GM18951 (cell line): ENCODE measurements around the gene CCDC107.
"Not testable (repeated sequence)": the region's sequence is repeated elsewhere in the genome, so short reads cannot be mapped to it uniquely, and the experiment has no call there.

Experiments
- POLR2A ChIP-seq: IDR thresholded peaks from 4 replicates; pipeline ENCODE4 v1.6.1; 2011; ENCODE audit warnings: mild to moderate bottlenecking; ENCODE audit not compliant: insufficient read length, insufficient read depth; ENCODE audit errors: extremely low read depth
- in situ Hi-C: fragments of 300-500 bp; cut with MboI; formaldehyde crosslinking; loops from one replicate; pipeline ENCODE4 v1.12.0; 2022; ENCODE audit warnings: low sequenced_read_pairs, mixed read lengths, inconsistent platforms; ENCODE audit not compliant: unreplicated experiment

Gene CCDC107

DNA sequence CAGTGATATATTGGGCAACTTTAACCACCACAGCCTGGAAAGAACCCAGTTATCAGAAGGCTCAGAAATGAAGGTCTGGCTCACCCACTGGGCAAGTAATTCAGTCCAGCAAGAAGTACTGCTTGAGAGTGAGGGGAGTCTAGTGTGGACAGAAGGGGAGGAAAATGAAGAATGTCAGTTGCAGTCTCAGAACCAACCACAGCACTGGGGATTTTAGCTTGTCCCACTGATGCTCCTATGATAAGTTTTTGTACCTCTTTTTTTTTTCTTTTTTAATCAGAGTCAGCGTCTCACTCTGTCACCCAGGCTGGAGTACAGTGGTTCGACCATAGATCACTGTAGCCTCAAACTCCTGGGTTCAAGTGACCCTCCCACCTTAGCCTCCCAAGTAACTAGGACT, 30.5 kb upstream of the CCDC107 start:
- in situ Hi-C loops = no loop called here
- TF ChIP-seq POLR2A = no peak

DNA sequence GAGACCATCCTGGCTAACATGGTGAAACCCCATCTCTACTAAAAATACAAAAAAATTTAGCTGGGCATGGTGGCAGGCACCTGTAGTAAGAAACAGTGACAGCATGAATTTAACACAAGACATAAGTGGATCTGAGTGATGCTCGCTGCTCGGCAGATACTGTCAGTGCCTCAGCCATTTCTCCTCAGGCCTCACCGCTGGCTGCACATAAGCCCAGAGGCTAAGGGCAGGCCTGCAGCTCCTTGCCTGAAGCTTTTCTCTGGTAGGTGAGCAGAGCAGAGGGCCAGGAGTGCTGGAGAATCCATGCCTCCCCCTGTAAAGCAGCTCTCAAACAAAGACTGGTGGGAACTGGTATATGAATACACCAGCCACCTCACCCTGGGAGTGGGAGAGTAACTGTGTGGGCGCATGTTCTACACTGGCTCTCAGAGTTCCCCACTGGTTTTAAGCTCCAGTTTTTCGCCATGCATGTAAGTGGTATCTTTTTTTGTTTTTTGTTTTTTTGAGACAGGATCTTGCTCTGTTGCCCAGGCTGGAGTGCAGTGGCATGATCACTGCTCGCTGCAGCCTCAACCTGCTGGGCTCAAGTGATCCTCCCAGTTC, 29.6 kb upstream of the CCDC107 start:
- in situ Hi-C loops = no loop called here
- TF ChIP-seq POLR2A = no peak

DNA sequence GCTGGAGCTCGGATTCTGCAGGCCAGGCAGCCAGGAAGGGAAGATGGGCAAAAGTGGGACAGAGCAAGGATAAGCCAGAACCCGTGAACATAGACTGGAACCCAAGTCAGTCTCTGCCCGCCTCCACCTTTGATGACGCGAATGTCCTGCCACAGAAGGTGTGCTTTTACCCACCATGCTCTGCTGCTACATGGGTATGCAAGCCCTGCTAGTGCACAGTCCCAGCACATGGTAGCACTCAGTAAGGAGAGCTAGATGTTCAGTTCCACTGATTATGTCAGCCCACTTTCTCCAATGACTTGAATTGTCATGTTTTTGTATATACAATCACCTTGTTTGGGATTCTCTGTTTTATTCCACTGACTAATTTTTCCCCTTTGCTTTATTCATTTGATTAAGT, 28.5 kb upstream of the CCDC107 start:
- in situ Hi-C loops = no loop called here

DNA sequence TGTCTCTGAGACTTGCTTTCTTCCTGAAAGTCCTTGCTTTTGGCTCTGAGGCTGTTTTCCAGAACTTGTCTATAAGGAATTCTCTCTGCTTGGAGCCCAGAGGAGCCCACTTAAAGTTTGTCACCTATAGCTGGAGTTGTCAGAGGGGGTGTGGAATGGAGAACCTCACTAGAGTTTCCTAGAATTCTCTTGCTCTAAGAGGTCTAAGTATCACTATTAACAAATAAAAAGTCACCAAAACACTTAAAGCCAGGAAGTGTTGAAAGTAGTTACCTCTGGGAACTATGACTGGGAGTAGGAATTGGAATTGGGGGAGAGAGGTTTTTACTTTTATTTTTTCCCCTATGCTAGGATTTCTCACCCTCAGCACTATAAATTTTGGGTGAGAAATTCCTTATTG, 22.4 kb upstream of the CCDC107 start:
- in situ Hi-C loops = no loop called here
- TF ChIP-seq POLR2A = no peak

More for the DNA sequence above, 28.5 kb upstream of the CCDC107 start:
- no peak for TF ChIP-seq POLR2A

DNA sequence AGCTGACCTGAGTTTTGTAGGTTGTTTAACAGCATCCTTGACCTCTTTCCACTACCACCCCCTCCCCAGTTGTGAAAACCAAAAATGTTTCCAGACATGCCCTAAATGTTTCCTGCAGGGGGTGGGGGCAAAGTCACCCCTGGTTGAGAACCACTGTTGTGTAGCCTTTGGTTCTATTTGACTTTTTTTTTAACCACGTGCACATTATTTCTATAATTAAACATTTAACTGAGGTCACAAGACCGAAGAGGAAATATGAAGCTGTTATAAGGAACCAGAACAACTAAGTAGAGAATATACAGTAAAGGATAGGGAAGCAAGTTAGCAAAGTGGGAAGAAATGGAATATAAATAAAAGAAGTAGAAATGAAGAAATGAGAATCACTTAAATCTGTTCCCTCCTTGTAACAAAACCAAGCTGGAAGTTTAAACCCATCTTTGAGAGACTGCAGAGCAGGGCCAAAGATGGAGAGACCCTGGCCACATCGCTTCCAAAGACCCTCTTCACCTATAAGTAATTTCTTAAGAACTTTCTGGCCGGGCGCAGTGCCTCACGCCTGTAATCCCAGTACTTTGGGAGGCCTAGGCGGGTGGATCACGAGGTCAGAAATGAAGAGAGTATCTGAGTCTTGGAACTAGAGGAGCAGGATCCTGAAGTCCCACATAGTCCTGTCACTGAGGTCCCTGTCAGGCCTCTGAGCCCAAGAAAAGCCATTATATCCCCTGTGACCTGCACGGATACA, 21.8 kb upstream of the CCDC107 start:
- TF ChIP-seq POLR2A = no peak
- in situ Hi-C loops = no loop called here

DNA sequence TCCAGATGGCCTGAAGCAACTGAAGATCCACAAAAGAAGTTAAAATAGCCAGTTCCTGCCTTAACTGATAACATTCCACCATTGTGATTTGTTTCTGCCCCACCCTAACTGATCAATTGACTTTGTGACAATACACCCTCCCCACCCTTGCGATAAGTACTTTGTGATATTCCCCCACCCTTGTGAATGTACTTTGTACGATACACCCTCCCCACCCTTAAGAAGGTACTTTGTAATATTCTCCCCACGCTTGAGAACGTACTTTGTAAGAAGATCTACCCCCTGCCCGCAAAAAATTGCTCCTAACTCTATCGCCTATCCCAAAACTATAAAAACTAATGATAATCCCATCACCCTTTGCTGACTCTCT, 21.2 kb upstream of the CCDC107 start:
- in situ Hi-C loops = not testable (repeated sequence)

DNA sequence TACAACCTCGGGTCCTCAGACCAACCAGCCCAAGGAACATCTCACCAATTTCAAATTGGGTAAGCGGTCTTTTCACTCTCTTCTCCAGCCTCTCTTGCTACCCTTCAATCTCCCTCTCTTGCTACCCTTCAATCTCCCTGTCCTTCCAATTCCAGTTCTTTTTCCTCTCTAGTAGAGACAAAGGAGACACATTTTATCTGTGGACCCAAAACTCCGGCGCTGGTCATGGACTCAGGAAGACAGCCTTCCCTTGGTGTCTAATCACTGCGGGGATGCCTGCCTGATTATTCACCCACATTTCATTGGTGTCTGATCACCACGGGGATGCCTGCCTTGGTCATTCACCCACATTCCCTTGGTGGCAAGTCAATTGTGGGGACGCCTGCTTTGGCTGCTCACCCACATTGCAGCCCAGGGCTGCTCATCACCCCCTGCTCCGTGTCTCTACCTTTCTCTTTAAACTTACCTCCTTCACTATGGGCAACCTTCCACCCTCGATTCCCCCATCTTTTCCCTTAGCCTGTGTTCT, 20.6 kb upstream of the CCDC107 start:
- in situ Hi-C loops = not testable (repeated sequence)

GRCh38 chr9:35638751-35639150, 19.3 kb upstream of the CCDC107 start:
- in situ Hi-C loops = not testable (repeated sequence)

- in situ Hi-C loops = not testable (repeated sequence)
These were observed 18.9 kb upstream of the CCDC107 start for GRCh38 chr9:35639225-35639624.

GRCh38 chr9:35639631-35640030, 18.5 kb upstream of the CCDC107 start:
- TF ChIP-seq POLR2A = no peak
- in situ Hi-C loops = no loop called here

- in situ Hi-C loops = not testable (repeated sequence)
These were observed 17.7 kb upstream of the CCDC107 start for GRCh38 chr9:35640431-35640830.

GRCh38 chr9:35641478-35641877, 16.6 kb upstream of the CCDC107 start:
- in situ Hi-C loops = not testable (repeated sequence)

DNA sequence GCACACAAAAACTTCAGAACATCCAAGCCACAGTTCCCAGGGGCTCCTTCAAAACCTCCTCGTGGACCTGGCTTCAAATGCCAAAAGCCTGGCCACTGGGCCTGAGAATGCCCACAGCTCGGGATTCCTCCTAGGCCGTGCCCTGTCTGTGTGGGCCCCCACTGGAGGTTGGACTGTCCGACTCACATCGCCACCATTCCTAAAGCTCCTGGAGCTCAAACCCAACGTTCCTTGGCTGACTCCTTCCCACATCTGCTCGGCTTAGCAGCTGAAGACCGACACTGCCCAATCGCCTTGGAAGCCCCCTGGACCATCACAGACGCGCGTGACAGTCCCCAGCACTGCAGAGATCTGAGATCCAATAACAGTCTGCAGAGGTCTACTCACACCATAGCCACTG, 15.0 kb upstream of the CCDC107 start:
- no peak for TF ChIP-seq POLR2A
- in situ Hi-C loops = no loop called here

GRCh38 chr9:35645736-35646135, 12.4 kb upstream of the CCDC107 start:
- in situ Hi-C loops = not testable (repeated sequence)

DNA sequence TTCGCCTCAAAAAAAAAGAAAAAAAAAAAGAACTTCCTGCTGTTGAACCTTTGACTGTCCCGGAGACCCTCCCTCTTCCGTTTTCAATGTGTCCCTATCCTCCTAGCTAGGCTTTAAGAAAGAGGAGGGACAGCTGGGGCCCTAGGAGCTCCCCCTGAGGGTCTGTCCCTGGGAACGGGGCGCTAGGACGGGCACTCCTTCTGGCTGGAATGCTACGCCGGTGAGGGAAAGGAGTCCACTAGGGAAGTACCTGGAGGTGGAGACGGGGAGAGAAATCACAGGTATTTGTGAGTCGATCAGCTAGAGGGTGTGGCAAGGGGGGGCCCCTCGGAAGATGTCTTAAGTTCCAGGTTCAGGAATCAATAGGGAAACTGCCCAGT, 11.9 kb upstream of the CCDC107 start:
- in situ Hi-C loops = no loop called here
- no peak for TF ChIP-seq POLR2A
